RCC 7860 (cell line): ENCODE results near the gene MDK.
A peak's percentile ranks its signal among the peaks of the same experiment; 100 is the strongest.

Source experiments
- DNase-seq: peaks from one replicate; pipeline ENCODE4 v3.0.0-alpha.2; 2015; ENCODE audit warnings: low spot score
- FAIRE-seq: peaks from 2 replicates; lab custom pipeline; 2012; peaks lifted over from hg19 to GRCh38; lab: Jason Lieb, UNC

Gene MDK

GRCh38 chr11:46393231-46393616, 11.8 kb downstream of the MDK start:
- FAIRE-seq: no peak
- DNase-seq: no peak

DNA sequence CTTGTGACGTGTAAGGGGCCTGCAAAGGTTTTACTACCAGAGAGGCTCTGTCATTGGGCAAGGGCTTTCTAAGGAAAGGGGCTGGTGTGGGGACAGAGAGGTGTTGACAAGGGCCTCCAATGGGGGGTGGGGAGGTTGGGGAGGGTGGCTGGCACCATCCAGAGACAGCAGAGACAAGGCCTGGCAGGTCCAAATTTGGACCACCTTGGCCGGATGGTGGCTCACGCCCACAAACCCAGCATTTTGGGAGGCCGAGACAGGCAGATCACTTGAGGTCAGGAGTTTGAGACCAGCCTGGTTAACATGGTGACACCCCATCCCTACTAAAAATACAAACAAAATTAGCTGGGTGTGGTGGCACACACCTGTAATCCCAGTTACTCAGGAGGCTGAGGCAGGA, 12.3 kb downstream of the MDK start:
- FAIRE-seq: no peak

DNA sequence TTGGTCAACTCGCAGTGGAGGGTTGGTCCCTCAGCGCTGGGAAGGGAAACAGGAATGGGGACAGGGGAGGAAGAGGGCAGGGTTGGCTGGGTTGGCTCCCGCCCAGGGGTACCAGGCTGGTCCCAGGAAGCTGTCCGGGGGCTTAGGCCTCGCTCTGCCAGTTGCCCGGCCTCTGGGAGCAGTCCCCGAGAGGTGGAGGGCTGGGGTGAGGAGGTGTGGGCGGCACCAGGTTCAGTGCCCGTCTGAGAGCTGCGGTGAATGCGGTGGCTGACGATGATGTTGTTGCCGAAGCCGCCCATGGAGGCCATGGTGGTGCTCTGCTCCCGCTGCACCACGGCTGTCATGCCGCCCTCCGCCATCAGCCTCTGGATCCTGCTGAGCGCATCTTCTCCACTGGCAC, 16.1 kb downstream of the MDK start:
- FAIRE-seq: no peak
- no peak for DNase-seq

More for the DNA sequence above, 12.3 kb downstream of the MDK start:
- no peak for DNase-seq

DNA sequence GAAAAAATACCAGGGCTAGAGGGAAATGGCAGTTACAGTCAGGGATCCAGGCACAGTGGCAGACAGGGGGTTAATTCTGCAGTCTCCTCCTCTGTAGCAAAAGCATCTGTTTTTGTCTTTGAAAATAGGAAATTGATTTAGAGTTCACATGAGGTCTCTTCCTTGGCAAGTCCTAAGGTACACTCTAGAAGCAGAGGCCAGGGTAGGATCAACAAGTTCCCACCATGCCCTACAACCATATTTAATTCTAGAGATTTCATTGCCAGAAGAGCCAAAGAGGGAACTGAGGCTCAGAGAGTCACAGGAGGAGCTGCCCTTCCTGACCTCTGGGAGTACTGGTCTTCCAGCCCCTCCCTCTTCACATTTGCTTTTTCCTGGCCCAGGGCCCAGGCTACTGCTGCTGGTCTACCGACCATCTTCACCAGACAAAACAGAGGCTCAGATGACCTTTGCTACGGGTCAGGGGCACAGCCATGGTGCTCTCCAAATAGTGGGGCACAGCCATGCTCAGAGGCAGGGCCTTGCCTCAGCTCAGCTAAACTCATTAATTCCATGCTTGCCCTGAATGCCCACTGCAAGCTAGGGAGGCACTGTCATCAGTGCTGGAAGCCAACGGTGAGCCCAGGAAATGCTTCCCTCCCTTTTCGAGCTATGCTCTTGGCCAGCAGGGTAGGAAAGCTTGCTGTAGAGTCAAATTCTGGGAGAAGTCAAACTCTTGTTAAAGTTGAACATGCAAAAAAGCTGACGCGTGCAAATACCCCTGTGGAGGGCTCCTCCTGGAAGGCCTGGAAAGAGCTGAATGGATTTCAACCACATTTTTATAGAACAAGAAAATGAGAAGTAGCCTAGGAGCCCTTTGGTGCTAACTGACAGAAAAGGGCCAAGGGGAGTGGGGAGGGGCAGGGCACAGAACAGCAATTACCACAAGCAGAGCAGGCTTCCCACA, 21.8 kb downstream of the MDK start:
- DNase-seq: no peak
- FAIRE-seq: no peak

DNA sequence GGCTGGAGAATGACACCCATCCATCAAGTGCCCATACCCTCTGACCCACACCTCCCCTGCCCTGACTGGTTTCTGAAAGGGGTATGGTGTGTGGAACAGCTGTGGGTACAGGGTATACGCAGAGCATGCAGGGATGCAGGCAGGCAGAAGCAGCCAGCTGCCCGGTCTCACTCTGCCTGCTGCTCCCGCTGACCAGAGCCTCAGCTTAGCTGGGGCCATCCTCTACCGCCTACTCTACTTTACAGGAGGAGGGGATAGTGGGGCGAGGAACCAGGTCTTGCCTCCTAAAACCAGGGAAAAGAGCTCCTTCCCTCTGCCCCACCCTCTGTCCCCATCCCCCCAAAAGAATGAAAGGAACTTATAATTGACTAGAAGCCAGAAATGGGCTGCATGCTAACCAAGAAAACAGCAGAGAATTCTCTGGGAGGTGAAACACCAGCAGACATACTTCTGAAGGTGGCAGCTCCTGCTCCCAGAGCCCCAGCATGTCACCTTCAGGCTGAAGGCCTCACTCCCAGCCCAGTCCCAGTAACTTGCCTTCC, 23.1 kb downstream of the MDK start:
- DNase-seq: no peak
- FAIRE-seq: no peak

GRCh38 chr11:46407635-46408034, 26.2 kb downstream of the MDK start:
- DNase-seq: no peak
- FAIRE-seq: no peak

- DNase-seq: no peak
- FAIRE-seq: no peak
Observed at GRCh38 chr11:46408407-46408986, 27.0 kb downstream of the MDK start.

- no peak for FAIRE-seq
- no peak for DNase-seq
Observed at GRCh38 chr11:46410021-46410420, 28.6 kb downstream of the MDK start.

DNA sequence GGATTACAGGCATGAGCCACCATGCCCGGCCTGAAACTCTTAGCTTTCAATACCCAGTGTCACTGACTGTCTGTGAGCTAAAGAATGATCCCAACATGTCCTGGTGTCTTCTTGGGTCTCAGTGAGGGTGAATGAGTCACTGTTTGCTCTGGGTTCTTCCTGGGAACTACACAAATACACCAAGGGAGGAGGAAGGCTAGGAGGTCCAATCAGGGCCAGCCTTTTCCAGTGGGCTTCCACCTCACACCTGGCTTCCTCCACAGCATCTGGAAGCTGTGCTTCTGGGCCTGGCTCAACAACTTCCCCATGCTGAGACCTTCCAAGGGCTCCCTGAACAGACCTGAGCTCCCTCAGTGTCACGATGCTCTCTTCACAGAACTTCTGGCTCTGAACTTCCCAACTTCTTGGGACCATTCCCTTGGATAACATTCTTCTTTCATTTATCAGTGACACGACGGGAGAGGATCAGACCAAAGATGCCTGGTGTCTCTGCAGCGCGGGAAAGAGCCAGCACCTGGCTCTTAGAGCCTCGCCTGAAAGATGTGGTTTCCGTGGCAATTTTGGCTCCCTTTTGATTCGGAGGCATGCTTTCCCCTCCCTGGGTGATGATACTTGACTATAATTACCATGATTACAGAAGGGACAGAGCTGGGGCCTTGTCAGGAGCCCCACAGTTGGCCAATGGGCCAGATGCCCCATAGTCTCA, 32.4 kb downstream of the MDK start:
- DNase-seq (peak; percentile 36), FAIRE-seq (no peak)

DNA sequence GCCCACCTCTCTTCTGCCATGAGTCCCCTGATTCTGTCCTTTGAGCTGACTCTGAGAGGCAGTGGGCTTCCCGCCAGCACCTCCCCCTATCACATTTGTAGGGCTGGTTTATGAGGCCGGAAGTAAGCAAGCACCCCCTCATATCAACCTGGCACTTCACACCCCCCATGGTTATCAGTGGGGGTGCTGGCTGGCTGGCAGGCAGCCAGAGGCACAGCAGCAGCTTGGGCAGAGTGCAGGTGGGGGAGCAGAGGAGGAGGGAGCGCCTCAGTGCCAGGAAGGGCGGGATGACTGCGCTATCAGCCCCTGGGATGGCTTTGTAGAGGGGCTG, 33.0 kb downstream of the MDK start:
- no peak for FAIRE-seq
- DNase-seq: no peak

DNA sequence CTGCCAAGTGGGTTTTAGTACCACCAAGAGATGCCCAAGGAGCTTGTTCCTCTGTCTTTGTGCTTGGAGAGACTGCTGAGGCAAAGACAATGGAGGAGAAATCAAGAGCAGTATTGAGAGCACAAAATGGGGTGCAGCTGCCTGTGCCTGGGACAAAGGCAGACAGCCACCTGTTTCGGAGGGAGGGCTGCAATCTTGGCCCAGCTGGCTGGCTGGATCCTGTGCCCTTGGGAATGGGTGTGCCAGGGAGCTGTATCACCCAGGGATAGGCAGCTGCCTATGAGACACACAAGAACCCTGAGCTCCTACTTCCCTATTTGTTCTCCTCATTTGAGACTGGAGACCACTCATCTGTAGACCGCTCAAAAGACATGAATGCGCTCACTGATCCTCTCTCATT, 33.4 kb downstream of the MDK start:
- DNase-seq (no peak), FAIRE-seq (no peak)

DNA sequence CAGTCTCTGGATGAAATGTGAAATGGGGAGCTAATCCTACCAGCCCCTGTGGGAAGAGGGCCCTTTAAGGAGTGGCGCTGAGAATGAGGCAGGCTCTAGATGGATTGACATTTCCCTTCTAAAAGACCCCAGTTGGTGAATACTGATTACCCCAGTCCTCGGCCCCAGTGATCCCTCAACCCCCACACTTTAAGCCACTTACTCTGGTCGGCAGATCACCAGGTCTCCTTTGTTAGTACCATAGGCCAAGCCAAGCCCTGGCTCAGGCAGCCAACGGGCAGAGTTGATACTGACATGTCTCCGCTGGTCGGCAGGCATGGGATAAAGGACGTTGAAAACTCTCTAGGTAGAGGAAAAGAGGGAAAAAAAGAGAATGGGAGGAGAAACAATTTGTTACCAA, 36.2 kb downstream of the MDK start:
- FAIRE-seq (no peak), DNase-seq (no peak)

GRCh38 chr11:46418751-46419150, 37.3 kb downstream of the MDK start:
- DNase-seq (no peak), FAIRE-seq (no peak)

DNA sequence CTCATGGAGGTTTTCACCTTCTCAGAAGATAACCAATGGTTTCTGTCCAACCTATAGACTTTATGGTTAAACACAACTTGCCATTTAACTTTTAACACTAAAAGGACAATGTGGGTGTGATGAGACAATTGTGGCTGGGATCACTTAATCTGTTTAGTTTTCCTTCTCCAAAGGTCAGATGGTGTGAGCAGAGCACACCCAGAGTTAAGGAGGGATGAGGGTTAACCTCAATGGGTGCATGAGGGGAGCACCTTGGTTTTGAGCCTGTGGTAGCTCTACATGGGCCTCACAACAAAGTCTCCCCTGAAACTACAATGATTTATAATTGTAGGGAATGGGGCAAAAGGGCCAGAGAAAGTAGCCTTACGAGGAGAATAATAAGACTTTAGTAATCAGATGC, 39.0 kb downstream of the MDK start:
- DNase-seq (no peak), FAIRE-seq (no peak)

DNA sequence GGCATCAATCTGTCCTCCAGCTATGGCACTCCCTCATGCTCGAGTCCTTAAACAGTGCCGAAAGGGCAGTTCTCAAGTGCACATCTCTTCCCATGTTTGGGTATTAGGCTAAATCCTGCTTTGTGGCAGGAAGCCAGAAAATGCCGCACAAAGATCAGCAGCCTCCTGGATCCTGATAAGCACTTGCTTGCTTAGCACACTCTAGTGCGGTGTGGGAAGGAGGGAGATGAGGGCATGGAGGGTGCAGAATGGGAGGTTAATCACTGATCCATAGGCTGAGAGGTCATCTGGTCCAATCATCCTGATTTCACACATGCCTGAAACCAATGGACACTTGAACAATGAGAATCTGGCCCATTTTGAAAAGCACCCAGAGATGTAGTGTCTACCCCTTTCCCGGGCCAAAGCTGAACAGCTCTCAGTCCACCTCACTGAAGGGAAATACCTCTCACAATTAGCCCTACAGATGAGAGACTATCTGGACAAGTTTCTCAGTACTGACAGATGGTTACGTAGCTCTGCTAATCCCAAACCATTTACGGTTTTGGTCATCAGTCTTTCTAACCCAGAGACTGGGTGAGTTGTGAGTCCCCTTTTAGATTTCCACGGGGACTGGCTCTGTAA, 39.9 kb downstream of the MDK start:
- DNase-seq (no peak), FAIRE-seq (no peak)

- DNase-seq: no peak
- no peak for FAIRE-seq
Observed at GRCh38 chr11:46422588-46422987, 41.1 kb downstream of the MDK start.

GRCh38 chr11:46426233-46426991, 44.9 kb downstream of the MDK start:
- FAIRE-seq: no peak

GRCh38 chr11:46427364-46427763, 45.9 kb downstream of the MDK start:
- DNase-seq (no peak), FAIRE-seq (no peak)

More at GRCh38 chr11:46426233-46426991, 44.9 kb downstream of the MDK start:
- DNase-seq: no peak

- no peak for FAIRE-seq
Observed at GRCh38 chr11:46429717-46430116, 48.2 kb downstream of the MDK start.

DNA sequence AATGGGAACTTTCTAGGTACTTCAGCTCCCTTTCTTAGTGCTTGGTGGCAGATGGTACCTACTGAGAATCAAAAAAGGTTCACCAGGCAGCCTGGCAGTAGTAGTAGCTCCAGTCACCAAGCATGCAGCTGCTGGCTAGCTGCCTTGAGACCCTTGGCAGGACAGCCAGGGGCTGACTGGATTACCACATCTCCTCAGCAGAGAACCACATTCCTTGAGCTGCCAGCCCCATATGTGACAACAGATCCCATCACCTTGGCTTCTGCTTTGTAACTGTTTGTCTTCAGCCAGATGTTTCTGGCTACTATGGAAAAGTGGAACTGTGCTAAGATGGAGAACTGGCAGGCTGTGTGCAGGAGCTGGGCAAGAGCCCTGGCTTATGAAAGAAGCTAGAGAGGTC, 49.7 kb downstream of the MDK start:
- FAIRE-seq: no peak
- no peak for DNase-seq

More at GRCh38 chr11:46429717-46430116, 48.2 kb downstream of the MDK start:
- DNase-seq: no peak
